Measurements from ENCODE around the gene AMER3.

AMER3 gene

GRCh38 chr2:130787841-130788240 lies 32.5 kb downstream of the AMER3 start:
- 82% methylated on average over 17 of the region's 17 CpGs for WGBS
- H2AK5ac ChIP-seq (ENCODE audit: low read length, severe bottlenecking) = no peak overlapping the region
- peaks cover 0 to 16% of the 10 kb centered on the region in 2 experiments for H3K27me3 ChIP-seq (ENCODE audit: control insufficient read depth in 1 of 2, insufficient read depth in 1 of 2, low read length in 2 of 2)
- H3K4ac ChIP-seq (ENCODE audit: low read depth in 1 of 2, low read length in 2 of 2) = no peak overlapping the region
- no peak overlapping the region for H2BK12ac ChIP-seq (ENCODE audit: low read length in 2 of 2)
- H2BK120ac ChIP-seq (ENCODE audit: low read depth, low read length) = no peak overlapping the region
- no peak overlapping the region for H2AFZ ChIP-seq (ENCODE audit: low read depth, low read length)
- H2BK15ac ChIP-seq (ENCODE audit: low read depth, poor library complexity, severe bottlenecking) = no peak overlapping the region
- no peaks in the 10 kb centered on the region for H3K79me1 ChIP-seq (replicated peaks; ENCODE audit: low read length, poor library complexity, severe bottlenecking)
- no peak for DNase-seq
- no peak overlapping the region for H3K18ac ChIP-seq (ENCODE audit: low read depth in 1 of 2, low read length in 2 of 2)
- no peak overlapping the region for H3K27ac ChIP-seq (ENCODE audit: low read length, poor library complexity, severe bottlenecking)
- H3K9ac ChIP-seq (ENCODE audit: low read length) = no peak overlapping the region
- H4K8ac ChIP-seq (ENCODE audit: low read length) = no peak overlapping the region
- no peak overlapping the region for H3K23ac ChIP-seq (ENCODE audit: low read length in 2 of 2)
- H4K91ac ChIP-seq (ENCODE audit: low read length) = no peak overlapping the region
- peaks cover 1% of the 10 kb centered on the region for H3K4me1 ChIP-seq (ENCODE audit: control insufficient read depth, insufficient read depth, low read depth, low read length)
- no peak overlapping the region for H3K14ac ChIP-seq (ENCODE audit: low read length in 2 of 2)
- H3K36me3 ChIP-seq (ENCODE audit: control insufficient read depth in 1 of 2, insufficient read depth in 2 of 2, low read depth in 1 of 2, low read length in 2 of 2) = no peaks in the 10 kb centered on the region
- no peak overlapping the region for H3K4me3 ChIP-seq (ENCODE audit: insufficient read depth in 1 of 2, low read depth in 1 of 2, low read length in 2 of 2)
- no peak overlapping the region for H3K4me2 ChIP-seq (ENCODE audit: low read length, poor library complexity, severe bottlenecking)
- H3K9me3 ChIP-seq (ENCODE audit: control insufficient read depth, low read length) = no peaks in the 10 kb centered on the region
- H2BK5ac ChIP-seq (ENCODE audit: low read depth, low read length, poor library complexity, severe bottlenecking) = no peak overlapping the region

GRCh38 chr2:130790312-130790711 lies 35.0 kb downstream of the AMER3 start:
- Histone ChIP-seq H2AFZ (ENCODE audit: low read depth, low read length) (no peak overlapping the region), H3K23ac (ENCODE audit: low read length in 2 of 2) (no peak overlapping the region), H3K36me3 (ENCODE audit: control insufficient read depth in 1 of 2, insufficient read depth in 2 of 2, low read depth in 1 of 2, low read length in 2 of 2) (no peaks in the 10 kb centered on the region), H3K27ac (ENCODE audit: low read length, poor library complexity, severe bottlenecking) (no peak overlapping the region), H3K9ac (ENCODE audit: low read length) (no peak overlapping the region), H2AK5ac (ENCODE audit: low read length, severe bottlenecking) (no peak overlapping the region), H2BK15ac (ENCODE audit: low read depth, poor library complexity, severe bottlenecking) (no peak overlapping the region), H2BK5ac (ENCODE audit: low read depth, low read length, poor library complexity, severe bottlenecking) (no peak overlapping the region), H3K9me3 (ENCODE audit: control insufficient read depth, low read length) (no peaks in the 10 kb centered on the region), H3K4ac (ENCODE audit: low read depth in 1 of 2, low read length in 2 of 2) (no peak overlapping the region), H3K27me3 (ENCODE audit: control insufficient read depth in 1 of 2, insufficient read depth in 1 of 2, low read length in 2 of 2) (peaks cover 0 to 21% of the 10 kb centered on the region in 2 experiments), H2BK12ac (ENCODE audit: low read length in 2 of 2) (no peak overlapping the region), H3K18ac (ENCODE audit: low read depth in 1 of 2, low read length in 2 of 2) (no peak overlapping the region), H2BK120ac (ENCODE audit: low read depth, low read length) (no peak overlapping the region), H4K91ac (ENCODE audit: low read length) (no peak overlapping the region), H3K4me2 (ENCODE audit: low read length, poor library complexity, severe bottlenecking) (no peak overlapping the region), H3K14ac (ENCODE audit: low read length in 2 of 2) (no peak overlapping the region), H3K4me1 (ENCODE audit: control insufficient read depth, insufficient read depth, low read depth, low read length) (peaks cover 1% of the 10 kb centered on the region), H3K79me1 (replicated peaks; ENCODE audit: low read length, poor library complexity, severe bottlenecking) (no peaks in the 10 kb centered on the region), H4K8ac (ENCODE audit: low read length) (no peak overlapping the region), H3K4me3 (ENCODE audit: insufficient read depth in 1 of 2, low read depth in 1 of 2, low read length in 2 of 2) (no peak overlapping the region)
- DNase-seq = no peak
- 89% methylated on average over 1 of the region's 2 CpGs for WGBS

- Histone ChIP-seq H2BK12ac (ENCODE audit: low read length in 2 of 2) (no peak overlapping the region), H3K14ac (ENCODE audit: low read length in 2 of 2) (no peak overlapping the region), H3K9ac (ENCODE audit: low read length) (no peak overlapping the region), H3K4ac (ENCODE audit: low read depth in 1 of 2, low read length in 2 of 2) (no peak overlapping the region), H2BK5ac (ENCODE audit: low read depth, low read length, poor library complexity, severe bottlenecking) (no peak overlapping the region), H3K9me3 (ENCODE audit: control insufficient read depth, low read length) (no peaks in the 10 kb centered on the region), H3K27me3 (ENCODE audit: control insufficient read depth in 1 of 2, insufficient read depth in 1 of 2, low read length in 2 of 2) (peaks cover 0 to 21% of the 10 kb centered on the region in 2 experiments), H2AK5ac (ENCODE audit: low read length, severe bottlenecking) (no peak overlapping the region), H3K4me1 (ENCODE audit: control insufficient read depth, insufficient read depth, low read depth, low read length) (no peaks in the 10 kb centered on the region), H3K23ac (ENCODE audit: low read length in 2 of 2) (no peak overlapping the region), H3K36me3 (ENCODE audit: control insufficient read depth in 1 of 2, insufficient read depth in 2 of 2, low read depth in 1 of 2, low read length in 2 of 2) (no peaks in the 10 kb centered on the region), H3K4me3 (ENCODE audit: insufficient read depth in 1 of 2, low read depth in 1 of 2, low read length in 2 of 2) (no peak overlapping the region), H4K91ac (ENCODE audit: low read length) (no peak overlapping the region), H3K18ac (ENCODE audit: low read depth in 1 of 2, low read length in 2 of 2) (no peak overlapping the region), H2AFZ (ENCODE audit: low read depth, low read length) (no peak overlapping the region), H2BK120ac (ENCODE audit: low read depth, low read length) (no peak overlapping the region), H3K79me1 (replicated peaks; ENCODE audit: low read length, poor library complexity, severe bottlenecking) (no peaks in the 10 kb centered on the region), H2BK15ac (ENCODE audit: low read depth, poor library complexity, severe bottlenecking) (no peak overlapping the region), H4K8ac (ENCODE audit: low read length) (no peak overlapping the region), H3K4me2 (ENCODE audit: low read length, poor library complexity, severe bottlenecking) (no peak overlapping the region), H3K27ac (ENCODE audit: low read length, poor library complexity, severe bottlenecking) (no peak overlapping the region)
- DNase-seq = no peak
- WGBS = 80% methylated on average over 9 of the region's 9 CpGs
These were observed 35.7 kb downstream of the AMER3 start for GRCh38 chr2:130790804-130791616.

DNA sequence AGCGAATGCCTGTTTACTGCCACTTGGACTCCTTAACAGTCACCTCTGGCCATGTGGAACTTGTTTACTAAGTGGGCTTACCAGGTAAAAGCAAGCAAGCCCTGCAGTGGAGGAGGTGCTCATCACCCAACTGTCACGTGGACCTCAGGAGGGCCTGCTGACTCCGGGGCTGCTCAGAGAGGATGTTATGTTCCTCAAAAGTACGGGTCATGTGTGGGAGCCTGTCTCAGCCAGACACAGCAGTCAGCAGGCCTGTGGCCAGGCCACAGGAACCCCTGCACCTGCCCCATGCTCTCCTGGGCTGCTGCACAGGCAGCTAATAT lies 36.2 kb downstream of the AMER3 start:
- no peaks in the 10 kb centered on the region for H3K4me1 ChIP-seq (ENCODE audit: control insufficient read depth, insufficient read depth, low read depth, low read length)
- H3K9me3 ChIP-seq (ENCODE audit: control insufficient read depth, low read length) = no peaks in the 10 kb centered on the region
- H4K8ac ChIP-seq (ENCODE audit: low read length) = no peak overlapping the region
- H3K4ac ChIP-seq (ENCODE audit: low read depth in 1 of 2, low read length in 2 of 2) = no peak overlapping the region
- H3K27ac ChIP-seq (ENCODE audit: low read length, poor library complexity, severe bottlenecking) = no peak overlapping the region
- no peak overlapping the region for H4K91ac ChIP-seq (ENCODE audit: low read length)
- H2AK5ac ChIP-seq (ENCODE audit: low read length, severe bottlenecking) = no peak overlapping the region
- 78% methylated on average over 4 of the region's 4 CpGs for WGBS
- no peak overlapping the region for H2BK15ac ChIP-seq (ENCODE audit: low read depth, poor library complexity, severe bottlenecking)
- no peak overlapping the region for H2BK12ac ChIP-seq (ENCODE audit: low read length in 2 of 2)
- H2AFZ ChIP-seq (ENCODE audit: low read depth, low read length) = no peak overlapping the region
- H2BK120ac ChIP-seq (ENCODE audit: low read depth, low read length) = no peak overlapping the region
- no peak overlapping the region for H2BK5ac ChIP-seq (ENCODE audit: low read depth, low read length, poor library complexity, severe bottlenecking)
- H3K14ac ChIP-seq (ENCODE audit: low read length in 2 of 2) = no peak overlapping the region
- no peaks in the 10 kb centered on the region for H3K79me1 ChIP-seq (replicated peaks; ENCODE audit: low read length, poor library complexity, severe bottlenecking)
- H3K23ac ChIP-seq (ENCODE audit: low read length in 2 of 2) = no peak overlapping the region
- no peak overlapping the region for H3K4me2 ChIP-seq (ENCODE audit: low read length, poor library complexity, severe bottlenecking)
- no peak overlapping the region for H3K9ac ChIP-seq (ENCODE audit: low read length)
- no peak for DNase-seq
- H3K18ac ChIP-seq (ENCODE audit: low read depth in 1 of 2, low read length in 2 of 2) = no peak overlapping the region
- H3K27me3 ChIP-seq (ENCODE audit: control insufficient read depth in 1 of 2, insufficient read depth in 1 of 2, low read length in 2 of 2) = peaks cover 0 to 21% of the 10 kb centered on the region in 2 experiments
- H3K4me3 ChIP-seq (ENCODE audit: insufficient read depth in 1 of 2, low read depth in 1 of 2, low read length in 2 of 2) = no peak overlapping the region
- H3K36me3 ChIP-seq (ENCODE audit: control insufficient read depth in 1 of 2, insufficient read depth in 2 of 2, low read depth in 1 of 2, low read length in 2 of 2) = no peaks in the 10 kb centered on the region
